ENCODE data around the gene COLEC12. TPM values are rescaled to one million over a fixed set of nuclear protein-coding genes. Genes with fewer than 3 reads are reported as not detected.

COLEC12 gene
- total RNA-seq, 1 donor from 2014 or later, result 70.0 TPM

GRCh38 chr18:289026-289425 lies 211.5 kb downstream of the COLEC12 start:
- Mint-ChIP-seq H3K4me1 (no peaks in the 10 kb centered on the region), H3K4me3 (no peak overlapping the region), H3K27ac (no peak overlapping the region), H3K27me3 (ENCODE audit: low read depth) (peaks cover 2% of the 10 kb centered on the region), H3K9me3 (no peaks in the 10 kb centered on the region), H3K36me3 (no peaks in the 10 kb centered on the region)
- TF ChIP-seq, protein P1, sequence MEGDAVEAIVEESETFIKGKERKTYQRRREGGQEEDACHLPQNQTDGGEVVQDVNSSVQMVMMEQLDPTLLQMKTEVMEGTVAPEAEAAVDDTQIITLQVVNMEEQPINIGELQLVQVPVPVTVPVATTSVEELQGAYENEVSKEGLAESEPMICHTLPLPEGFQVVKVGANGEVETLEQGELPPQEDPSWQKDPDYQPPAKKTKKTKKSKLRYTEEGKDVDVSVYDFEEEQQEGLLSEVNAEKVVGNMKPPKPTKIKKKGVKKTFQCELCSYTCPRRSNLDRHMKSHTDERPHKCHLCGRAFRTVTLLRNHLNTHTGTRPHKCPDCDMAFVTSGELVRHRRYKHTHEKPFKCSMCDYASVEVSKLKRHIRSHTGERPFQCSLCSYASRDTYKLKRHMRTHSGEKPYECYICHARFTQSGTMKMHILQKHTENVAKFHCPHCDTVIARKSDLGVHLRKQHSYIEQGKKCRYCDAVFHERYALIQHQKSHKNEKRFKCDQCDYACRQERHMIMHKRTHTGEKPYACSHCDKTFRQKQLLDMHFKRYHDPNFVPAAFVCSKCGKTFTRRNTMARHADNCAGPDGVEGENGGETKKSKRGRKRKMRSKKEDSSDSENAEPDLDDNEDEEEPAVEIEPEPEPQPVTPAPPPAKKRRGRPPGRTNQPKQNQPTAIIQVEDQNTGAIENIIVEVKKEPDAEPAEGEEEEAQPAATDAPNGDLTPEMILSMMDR (IDR thresholded peaks at IDR 0.05; ENCODE audit: unreplicated experiment), result no peak
- DNase-seq (ENCODE audit: low spot score in 2 of 2, unreplicated experiment in 2 of 2), result no peak

DNA sequence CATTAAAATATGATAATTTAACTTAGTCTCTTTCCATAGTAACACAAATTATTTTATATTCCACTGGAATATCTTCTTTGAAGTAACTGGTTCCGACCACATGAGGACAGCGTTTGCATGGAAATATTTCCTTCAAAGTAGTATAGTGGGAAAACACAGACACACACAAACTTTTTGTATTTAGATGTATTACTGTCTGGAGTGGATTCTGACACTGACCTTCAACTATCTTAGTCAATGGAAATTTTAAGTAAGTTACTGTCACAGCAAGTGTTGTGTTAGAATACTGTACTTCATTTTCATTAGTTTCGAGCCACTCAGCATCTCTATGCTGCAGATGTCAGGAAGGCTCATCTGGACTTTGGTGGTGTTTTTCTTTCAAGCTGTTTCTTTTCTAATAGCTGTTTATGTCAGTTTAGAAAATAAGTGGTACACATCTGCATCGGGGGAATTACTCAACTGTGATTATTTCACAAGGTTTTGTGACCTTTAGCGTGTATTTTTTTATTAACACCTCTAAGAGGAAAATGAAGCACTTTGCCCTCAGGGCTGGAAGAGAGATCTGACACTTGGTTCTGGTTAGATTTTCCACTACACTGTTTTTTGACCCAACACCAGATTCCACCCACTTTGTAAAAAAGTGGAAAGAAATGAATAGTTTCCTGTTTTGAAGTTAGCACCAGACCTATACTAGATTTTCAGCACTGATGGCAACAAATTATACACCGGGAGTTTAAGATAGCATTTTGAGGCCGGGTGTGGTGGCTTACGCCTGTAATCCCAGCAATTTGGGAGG lies 213.8 kb downstream of the COLEC12 start:
- DNase-seq (ENCODE audit: low spot score in 2 of 2, unreplicated experiment in 2 of 2), result no peak
- H3K27me3 Mint-ChIP-seq (ENCODE audit: low read depth), result peaks cover 4% of the 10 kb centered on the region

GRCh38 chr18:285817-286216 lies 214.7 kb downstream of the COLEC12 start:
- Mint-ChIP-seq H3K27ac (no peak overlapping the region), H3K4me1 (no peaks in the 10 kb centered on the region), H3K27me3 (ENCODE audit: low read depth) (peaks cover 8% of the 10 kb centered on the region), H3K9me3 (no peaks in the 10 kb centered on the region), H3K36me3 (no peaks in the 10 kb centered on the region), H3K4me3 (no peak overlapping the region)
- no peak for DNase-seq (ENCODE audit: low spot score in 2 of 2, unreplicated experiment in 2 of 2)
- TF ChIP-seq, protein P1 (IDR thresholded peaks at IDR 0.05; ENCODE audit: unreplicated experiment), result no peak

More for the DNA sequence above, 213.8 kb downstream of the COLEC12 start:
- no peak overlapping the region for H3K27ac Mint-ChIP-seq
- H3K4me1 Mint-ChIP-seq, result no peaks in the 10 kb centered on the region
- TF ChIP-seq, protein P1 (IDR thresholded peaks at IDR 0.05; ENCODE audit: unreplicated experiment), result peak; percentile 29
- H3K36me3 Mint-ChIP-seq, result no peaks in the 10 kb centered on the region
- no peak overlapping the region for H3K4me3 Mint-ChIP-seq
- H3K9me3 Mint-ChIP-seq, result no peaks in the 10 kb centered on the region

GRCh38 chr18:275486-275885 lies 225.0 kb downstream of the COLEC12 start:
- Mint-ChIP-seq H3K36me3 (peaks cover 2% of the 10 kb centered on the region), H3K27me3 (ENCODE audit: low read depth) (peaks cover 1% of the 10 kb centered on the region)
- TF ChIP-seq, protein P1 (IDR thresholded peaks at IDR 0.05; ENCODE audit: unreplicated experiment), result no peak

DNA sequence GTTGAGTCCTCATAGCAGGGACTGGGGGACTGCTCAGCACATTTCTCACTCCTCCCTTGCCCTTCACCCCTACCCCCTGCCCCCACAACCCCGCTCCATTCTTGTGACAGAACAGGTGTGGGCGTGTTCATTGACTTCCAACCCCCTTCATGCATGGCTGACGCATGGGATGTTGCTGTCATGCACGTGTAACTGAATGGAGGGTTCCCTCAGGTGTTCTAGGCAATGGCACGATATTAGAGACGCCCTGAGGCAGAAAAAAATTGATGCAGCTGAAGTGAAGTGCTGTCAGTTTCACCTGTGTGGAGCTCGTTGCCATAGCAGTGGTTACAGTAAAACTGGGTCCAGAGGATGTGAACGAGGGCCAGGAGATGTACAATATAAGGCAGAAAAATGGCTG lies 226.2 kb downstream of the COLEC12 start:
- DNase-seq (ENCODE audit: low spot score in 2 of 2, unreplicated experiment in 2 of 2), result no peak
- H3K4me1 Mint-ChIP-seq, result peaks cover 7% of the 10 kb centered on the region
- H3K36me3 Mint-ChIP-seq, result peaks cover 2% of the 10 kb centered on the region
- peaks cover 5% of the 10 kb centered on the region for H3K9me3 Mint-ChIP-seq
- no peak overlapping the region for H3K4me3 Mint-ChIP-seq
- TF ChIP-seq, protein P1 (IDR thresholded peaks at IDR 0.05; ENCODE audit: unreplicated experiment), result no peak
- H3K27me3 Mint-ChIP-seq (ENCODE audit: low read depth), result no peaks in the 10 kb centered on the region
- no peak overlapping the region for H3K27ac Mint-ChIP-seq

More at GRCh38 chr18:275486-275885, 225.0 kb downstream of the COLEC12 start:
- no peak for DNase-seq (ENCODE audit: low spot score in 2 of 2, unreplicated experiment in 2 of 2)
- H3K27ac Mint-ChIP-seq, result no peak overlapping the region
- H3K4me1 Mint-ChIP-seq, result no peaks in the 10 kb centered on the region
- peaks cover 5% of the 10 kb centered on the region for H3K9me3 Mint-ChIP-seq
- no peak overlapping the region for H3K4me3 Mint-ChIP-seq

Data from mesothelial cell of epicardium (in vitro differentiated cells).